CD14-positive monocyte (primary cell): ENCODE results near the gene CPA1. TPM values are rescaled to one million over a fixed set of nuclear protein-coding genes. Genes with fewer than 3 reads are reported as not detected.

Experiments
- DNase-seq, 3 donors: peaks; one replicate each; pipeline ENCODE4 v3.0.0-alpha.2; 2011 to 2022
- H2AFZ ChIP-seq: 2 replicates; pipeline ENCODE4 v1.6.0; 2012; ENCODE audit warnings: mild to moderate bottlenecking, low read depth, low read length, inconsistent platforms; ENCODE audit not compliant: insufficient read depth, poor library complexity, severe bottlenecking
- H3K27ac ChIP-seq, 2 donors: 1 replicate in 1 of 2; 2 replicates in 1 of 2; pipeline ENCODE4 v1.5.1; 2012 to 2013; ENCODE audit warnings: low read length in 2 of 2, control low read depth in 1 of 2, inconsistent platforms in 1 of 2, low read depth in 1 of 2, mild to moderate bottlenecking in 1 of 2
- H3K27me3 ChIP-seq, 2 donors: one replicate each; pipeline versions ENCODE4 v1.6.0 to v1.6.1; 2011 to 2013; ENCODE audit warnings: low read length in 2 of 2; ENCODE audit not compliant: control insufficient read depth in 2 of 2, insufficient read depth in 2 of 2
- H3K36me3 ChIP-seq, 2 donors: replicated peaks in 1 of 2; 1 replicate in 1 of 2; 2 replicates in 1 of 2; pipeline versions ENCODE4 v1.5.1 to v1.6.1; 2012 to 2013; ENCODE audit warnings: low read length in 2 of 2, control low read depth in 1 of 2, inconsistent platforms in 1 of 2, mild to moderate bottlenecking in 1 of 2; ENCODE audit not compliant: insufficient read depth in 2 of 2, control insufficient read depth in 1 of 2
- H3K4me1 ChIP-seq, 2 donors: 1 replicate in 1 of 2; 2 replicates in 1 of 2; pipeline versions ENCODE4 v1.5.1 to v1.6.1; 2012 to 2013; ENCODE audit warnings: low read length in 2 of 2, control low read depth in 1 of 2, inconsistent platforms in 1 of 2, mild to moderate bottlenecking in 1 of 2, moderate library complexity in 1 of 2; ENCODE audit not compliant: insufficient read depth in 2 of 2, control insufficient read depth in 1 of 2
- H3K4me2 ChIP-seq: replicated peaks from 2 replicates; pipeline ENCODE3; 2012; ENCODE audit warnings: low read length, moderate library complexity, mild to moderate bottlenecking; ENCODE audit not compliant: poor library complexity, severe bottlenecking; ENCODE audit errors: extremely low read depth
- H3K4me3 ChIP-seq, 3 experiments: fragments of 200-600 bp in 1 of 3; sonication (generic) in 1 of 3; replicated peaks in 1 of 3; 1 replicate in 2 of 3; 2 replicates in 1 of 3; pipeline ENCODE4 v1.5.1; 2011 to 2013; ENCODE audit warnings: low read length in 3 of 3, mild to moderate bottlenecking in 3 of 3, control low read depth in 2 of 3, low read depth in 2 of 3, inconsistent platforms in 1 of 3, moderate library complexity in 1 of 3
- H3K79me2 ChIP-seq: 2 replicates; pipeline ENCODE4 v1.6.0; 2012; ENCODE audit warnings: mild to moderate bottlenecking, control low read depth, inconsistent platforms, low read length, moderate library complexity; ENCODE audit not compliant: insufficient read depth
- H3K9ac ChIP-seq: 2 replicates; pipeline ENCODE4 v1.6.0; 2017; ENCODE audit warnings: low read length, mild to moderate bottlenecking; ENCODE audit not compliant: insufficient read depth, poor library complexity, severe bottlenecking
- H3K9me3 ChIP-seq, 2 donors: replicated peaks in 1 of 2; 1 replicate in 1 of 2; 2 replicates in 1 of 2; pipeline versions ENCODE4 v1.5.1 to v1.6.1; 2012 to 2013; ENCODE audit warnings: low read length in 2 of 2, control low read depth in 1 of 2; ENCODE audit not compliant: control insufficient read depth in 1 of 2, insufficient read depth in 1 of 2
- H4K20me1 ChIP-seq: 2 replicates; pipeline ENCODE4 v1.6.0; 2012; ENCODE audit warnings: mild to moderate bottlenecking, low read length, control low read depth, moderate library complexity; ENCODE audit not compliant: insufficient read depth
- H3K27ac Mint-ChIP-seq, 7 donors: one replicate each; pipeline ENCODE4 v1.8.0; 2020; ENCODE audit warnings: mild to moderate bottlenecking in 7 of 7, mixed read lengths in 7 of 7, moderate library complexity in 6 of 7, inconsistent platforms in 2 of 7
- H3K27me3 Mint-ChIP-seq, 3 donors: one replicate each; pipeline ENCODE4 v1.8.0; 2021 to 2022; ENCODE audit warnings: low read depth in 3 of 3, mild to moderate bottlenecking in 3 of 3, mixed read lengths in 3 of 3, moderate library complexity in 3 of 3, inconsistent platforms in 1 of 3
- H3K36me3 Mint-ChIP-seq, 2 donors: one replicate each; pipeline ENCODE4 v1.8.0; 2020; ENCODE audit warnings: mixed read lengths in 2 of 2, inconsistent platforms in 1 of 2, mild to moderate bottlenecking in 1 of 2
- H3K4me1 Mint-ChIP-seq: one replicate; pipeline ENCODE4 v1.8.0; 2020; ENCODE audit warnings: mild to moderate bottlenecking, mixed read lengths
- H3K4me3 Mint-ChIP-seq, 2 donors: one replicate each; pipeline ENCODE4 v1.8.0; 2020; ENCODE audit warnings: mild to moderate bottlenecking in 2 of 2, mixed read lengths in 2 of 2, moderate library complexity in 1 of 2
- H3K9me3 Mint-ChIP-seq, 7 donors: one replicate each; pipeline ENCODE4 v1.8.0; 2020 to 2022; ENCODE audit warnings: mixed read lengths in 7 of 7, mild to moderate bottlenecking in 6 of 7, moderate library complexity in 6 of 7, inconsistent platforms in 2 of 7
- WGBS: methylation state at CpG from one replicate; pipeline ENCODE4 v1.1.5; 2013; ENCODE audit warnings: missing lambda C conversion rate; ENCODE audit not compliant: insufficient coverage; 5-methylcytosine and 5-hydroxymethylcytosine counted together
- intact Hi-C, 2 donors: fragments of 100-400 bp; cut with micrococcal nuclease; formaldehyde crosslinking; loops; one replicate each; pipeline versions ENCODE4 v1.15.0 to v1.15.1; 2023
- polyA plus RNA-seq, 3 donors: library from polyadenylated mRNA; depleted of rRNA in 1 of 3; unstranded in 2 of 3; stranded (reverse) in 1 of 3; fragments of 300-500 nt in 2 of 3; fragments of >200 nt in 1 of 3; fragmentation: Illumina TruSeq in 2 of 3; gene quantifications; 1 replicate in 2 of 3; 2 replicates in 1 of 3; pipeline ENCODE4 v1.2.3, GENCODE V29; 2012 to 2021
- TF ChIP-seq, protein P1 (sequence below): fragments of 200-600 bp; IDR thresholded peaks from one replicate; pipeline ENCODE4 v1.8.0; 2022; ENCODE audit warnings: antibody characterized with exemption, mild to moderate bottlenecking

The CPA1 gene
- polyA plus RNA-seq, 3 donors, result not detected

DNA sequence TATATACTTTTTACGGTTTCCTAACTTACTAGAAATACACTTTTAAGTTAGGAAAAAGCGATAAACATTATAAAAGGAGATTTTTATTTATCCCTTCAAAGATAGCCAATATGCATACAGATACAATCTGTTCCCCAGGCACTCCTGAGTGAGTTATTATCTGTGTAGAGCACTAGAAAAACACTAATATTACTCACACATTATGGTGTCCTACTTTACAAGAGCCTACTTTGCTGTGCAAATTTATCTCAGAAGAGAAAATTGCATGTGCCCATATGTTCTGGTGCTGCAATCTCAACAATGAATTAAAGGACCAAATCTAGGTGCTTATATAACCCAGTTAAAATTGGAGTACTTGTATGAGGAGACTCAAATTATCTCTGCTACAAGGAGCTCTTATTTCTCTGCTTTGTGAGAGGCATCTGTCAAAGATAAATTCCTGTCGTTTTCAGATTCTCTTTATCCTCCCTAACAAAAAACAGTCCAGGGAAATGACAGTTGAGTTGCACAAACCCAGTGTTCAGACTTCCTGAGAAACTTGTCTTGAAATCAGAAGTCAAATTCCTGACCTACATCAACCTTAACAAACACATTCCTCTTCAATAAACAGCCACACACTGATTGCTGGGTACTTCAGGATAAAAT, 28.9 kb downstream of the CPA1 start:
- DNase-seq, result no peak
- Histone ChIP-seq H4K20me1 (no peaks in the 10 kb centered on the region), H3K27me3 (no peaks in the 10 kb centered on the region), H3K4me3 (no peak overlapping the region), H3K9ac (no peak overlapping the region), H3K36me3 (no peaks in the 10 kb centered on the region), H3K79me2 (no peaks in the 10 kb centered on the region), H3K4me2 (no peak overlapping the region), H3K4me1 (no peaks in the 10 kb centered on the region), H3K9me3 (no peaks in the 10 kb centered on the region), H3K27ac (no peak overlapping the region), H2AFZ (no peak overlapping the region)
- Mint-ChIP-seq H3K4me3 (no peak overlapping the region), H3K27me3 (no peaks in the 10 kb centered on the region), H3K27ac (no peak overlapping the region), H3K4me1 (peaks cover 8% of the 10 kb centered on the region), H3K36me3 (peaks cover 0 to 16% of the 10 kb centered on the region in 2 donors), H3K9me3 (no peaks in the 10 kb centered on the region)
- TF ChIP-seq, protein P1, sequence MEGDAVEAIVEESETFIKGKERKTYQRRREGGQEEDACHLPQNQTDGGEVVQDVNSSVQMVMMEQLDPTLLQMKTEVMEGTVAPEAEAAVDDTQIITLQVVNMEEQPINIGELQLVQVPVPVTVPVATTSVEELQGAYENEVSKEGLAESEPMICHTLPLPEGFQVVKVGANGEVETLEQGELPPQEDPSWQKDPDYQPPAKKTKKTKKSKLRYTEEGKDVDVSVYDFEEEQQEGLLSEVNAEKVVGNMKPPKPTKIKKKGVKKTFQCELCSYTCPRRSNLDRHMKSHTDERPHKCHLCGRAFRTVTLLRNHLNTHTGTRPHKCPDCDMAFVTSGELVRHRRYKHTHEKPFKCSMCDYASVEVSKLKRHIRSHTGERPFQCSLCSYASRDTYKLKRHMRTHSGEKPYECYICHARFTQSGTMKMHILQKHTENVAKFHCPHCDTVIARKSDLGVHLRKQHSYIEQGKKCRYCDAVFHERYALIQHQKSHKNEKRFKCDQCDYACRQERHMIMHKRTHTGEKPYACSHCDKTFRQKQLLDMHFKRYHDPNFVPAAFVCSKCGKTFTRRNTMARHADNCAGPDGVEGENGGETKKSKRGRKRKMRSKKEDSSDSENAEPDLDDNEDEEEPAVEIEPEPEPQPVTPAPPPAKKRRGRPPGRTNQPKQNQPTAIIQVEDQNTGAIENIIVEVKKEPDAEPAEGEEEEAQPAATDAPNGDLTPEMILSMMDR, result no peak
- intact Hi-C loops, result no loop called here
- 0% methylated on average over 1 of the region's 3 CpGs for WGBS

DNA sequence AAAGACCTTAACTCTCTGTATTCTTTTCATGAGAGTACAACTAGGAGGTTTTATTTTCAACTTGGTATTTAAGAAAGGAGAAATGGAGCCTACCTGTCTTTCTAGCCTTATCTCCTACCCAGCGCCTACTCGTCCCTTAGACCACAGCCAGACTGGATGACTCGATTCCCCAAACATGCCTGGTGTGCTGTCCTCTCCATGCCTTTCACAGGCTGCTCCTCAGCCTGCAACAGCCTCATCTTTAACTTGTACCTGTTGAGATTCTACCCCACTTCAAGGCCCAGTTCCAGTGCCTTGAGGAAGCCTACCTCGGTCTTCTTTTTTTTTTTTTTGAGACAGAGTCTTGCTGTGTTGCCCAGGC, 29.4 kb downstream of the CPA1 start:
- TF ChIP-seq, protein P1, result no peak
- Mint-ChIP-seq H3K36me3 (peaks cover 0 to 16% of the 10 kb centered on the region in 2 donors), H3K27me3 (no peaks in the 10 kb centered on the region), H3K4me1 (peaks cover 8% of the 10 kb centered on the region), H3K4me3 (no peak overlapping the region), H3K27ac (no peak overlapping the region), H3K9me3 (no peaks in the 10 kb centered on the region)
- H3K9me3 ChIP-seq, result no peaks in the 10 kb centered on the region
- H4K20me1 ChIP-seq, result no peaks in the 10 kb centered on the region
- H3K79me2 ChIP-seq, result no peaks in the 10 kb centered on the region
- H3K36me3 ChIP-seq, result no peaks in the 10 kb centered on the region
- no peak overlapping the region for H3K4me2 ChIP-seq
- H3K27ac ChIP-seq, result no peak overlapping the region
- no peak overlapping the region for H3K9ac ChIP-seq
- no peaks in the 10 kb centered on the region for H3K27me3 ChIP-seq
- no peak overlapping the region for H3K4me3 ChIP-seq
- peaks cover under 1 to 1% of the 10 kb centered on the region in 2 donors for H3K4me1 ChIP-seq
- intact Hi-C loops, result no loop called here
- no peak for DNase-seq
- H2AFZ ChIP-seq, result no peak overlapping the region
- WGBS, result 77% methylated on average over 4 of the region's 4 CpGs
